ENCODE data around the gene SEBOX.

The SEBOX gene

DNA sequence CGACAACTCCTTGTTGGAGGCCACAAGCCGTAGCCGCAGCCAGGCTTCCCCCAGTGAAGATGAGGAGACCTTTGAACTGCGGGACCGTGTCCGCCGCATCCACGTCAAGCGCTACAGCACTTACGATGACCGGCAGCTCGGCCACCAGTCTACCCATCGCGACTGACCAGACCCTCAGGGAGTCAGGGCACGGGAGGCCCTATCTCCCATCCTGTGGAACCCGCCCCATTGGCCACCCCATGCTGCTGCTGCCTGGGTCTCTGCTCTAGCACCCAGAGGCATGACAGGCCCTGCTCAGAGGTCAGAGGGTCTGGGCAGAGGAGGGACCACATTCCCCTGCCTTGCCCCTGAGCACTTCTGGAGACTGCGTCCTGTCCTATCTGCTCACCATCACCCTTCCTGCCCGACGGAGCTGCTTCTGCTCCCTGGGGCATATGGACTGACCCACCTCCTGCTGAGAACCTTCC, 20.5 kb downstream of the SEBOX start:
- no peak for TF ChIP-seq ZNF555 (tag by site-specific recombination; conservative IDR thresholded peaks at IDR 0.05)
- TF ChIP-seq ZNF510 (tag by site-specific recombination; IDR thresholded peaks at IDR 0.05; ENCODE audit: insufficient replicate concordance), result no peak
- TF ChIP-seq, protein P1, sequence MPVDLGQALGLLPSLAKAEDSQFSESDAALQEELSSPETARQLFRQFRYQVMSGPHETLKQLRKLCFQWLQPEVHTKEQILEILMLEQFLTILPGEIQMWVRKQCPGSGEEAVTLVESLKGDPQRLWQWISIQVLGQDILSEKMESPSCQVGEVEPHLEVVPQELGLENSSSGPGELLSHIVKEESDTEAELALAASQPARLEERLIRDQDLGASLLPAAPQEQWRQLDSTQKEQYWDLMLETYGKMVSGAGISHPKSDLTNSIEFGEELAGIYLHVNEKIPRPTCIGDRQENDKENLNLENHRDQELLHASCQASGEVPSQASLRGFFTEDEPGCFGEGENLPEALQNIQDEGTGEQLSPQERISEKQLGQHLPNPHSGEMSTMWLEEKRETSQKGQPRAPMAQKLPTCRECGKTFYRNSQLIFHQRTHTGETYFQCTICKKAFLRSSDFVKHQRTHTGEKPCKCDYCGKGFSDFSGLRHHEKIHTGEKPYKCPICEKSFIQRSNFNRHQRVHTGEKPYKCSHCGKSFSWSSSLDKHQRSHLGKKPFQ (tag by site-specific recombination; IDR thresholded peaks at IDR 0.05), result no peak
- TF ChIP-seq GFI1B (tag by site-specific recombination; IDR thresholded peaks at IDR 0.05), result no peak
- TF ChIP-seq ZNF350 (tag by site-specific recombination; IDR thresholded peaks at IDR 0.05), result no peak
- no peak for TF ChIP-seq ZNF292 (tag by site-specific recombination; IDR thresholded peaks at IDR 0.05; ENCODE audit: borderline replicate concordance, low read depth)
- TF ChIP-seq ZNF792 (tag by site-specific recombination; IDR thresholded peaks at IDR 0.05), result no peak
- TF ChIP-seq, protein P2, sequence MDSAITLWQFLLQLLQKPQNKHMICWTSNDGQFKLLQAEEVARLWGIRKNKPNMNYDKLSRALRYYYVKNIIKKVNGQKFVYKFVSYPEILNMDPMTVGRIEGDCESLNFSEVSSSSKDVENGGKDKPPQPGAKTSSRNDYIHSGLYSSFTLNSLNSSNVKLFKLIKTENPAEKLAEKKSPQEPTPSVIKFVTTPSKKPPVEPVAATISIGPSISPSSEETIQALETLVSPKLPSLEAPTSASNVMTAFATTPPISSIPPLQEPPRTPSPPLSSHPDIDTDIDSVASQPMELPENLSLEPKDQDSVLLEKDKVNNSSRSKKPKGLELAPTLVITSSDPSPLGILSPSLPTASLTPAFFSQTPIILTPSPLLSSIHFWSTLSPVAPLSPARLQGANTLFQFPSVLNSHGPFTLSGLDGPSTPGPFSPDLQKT (IDR thresholded peaks at IDR 0.05; ENCODE audit: borderline replicate concordance, low read depth, low read length), result no peak
- TF ChIP-seq ZNF223 (tag by site-specific recombination; IDR thresholded peaks at IDR 0.05), result no peak
- TF ChIP-seq, protein P3, sequence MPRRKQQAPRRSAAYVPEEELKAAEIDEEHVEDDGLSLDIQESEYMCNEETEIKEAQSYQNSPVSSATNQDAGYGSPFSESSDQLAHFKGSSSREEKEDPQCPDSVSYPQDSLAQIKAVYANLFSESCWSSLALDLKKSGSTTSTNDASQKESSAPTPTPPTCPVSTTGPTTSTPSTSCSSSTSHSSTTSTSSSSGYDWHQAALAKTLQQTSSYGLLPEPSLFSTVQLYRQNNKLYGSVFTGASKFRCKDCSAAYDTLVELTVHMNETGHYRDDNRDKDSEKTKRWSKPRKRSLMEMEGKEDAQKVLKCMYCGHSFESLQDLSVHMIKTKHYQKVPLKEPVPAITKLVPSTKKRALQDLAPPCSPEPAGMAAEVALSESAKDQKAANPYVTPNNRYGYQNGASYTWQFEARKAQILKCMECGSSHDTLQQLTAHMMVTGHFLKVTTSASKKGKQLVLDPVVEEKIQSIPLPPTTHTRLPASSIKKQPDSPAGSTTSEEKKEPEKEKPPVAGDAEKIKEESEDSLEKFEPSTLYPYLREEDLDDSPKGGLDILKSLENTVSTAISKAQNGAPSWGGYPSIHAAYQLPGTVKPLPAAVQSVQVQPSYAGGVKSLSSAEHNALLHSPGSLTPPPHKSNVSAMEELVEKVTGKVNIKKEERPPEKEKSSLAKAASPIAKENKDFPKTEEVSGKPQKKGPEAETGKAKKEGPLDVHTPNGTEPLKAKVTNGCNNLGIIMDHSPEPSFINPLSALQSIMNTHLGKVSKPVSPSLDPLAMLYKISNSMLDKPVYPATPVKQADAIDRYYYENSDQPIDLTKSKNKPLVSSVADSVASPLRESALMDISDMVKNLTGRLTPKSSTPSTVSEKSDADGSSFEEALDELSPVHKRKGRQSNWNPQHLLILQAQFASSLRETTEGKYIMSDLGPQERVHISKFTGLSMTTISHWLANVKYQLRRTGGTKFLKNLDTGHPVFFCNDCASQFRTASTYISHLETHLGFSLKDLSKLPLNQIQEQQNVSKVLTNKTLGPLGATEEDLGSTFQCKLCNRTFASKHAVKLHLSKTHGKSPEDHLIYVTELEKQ (tag by site-specific recombination; IDR thresholded peaks at IDR 0.05; ENCODE audit: borderline replicate concordance), result no peak
- TF ChIP-seq ZBTB48 (tag by site-specific recombination; IDR thresholded peaks at IDR 0.05), result no peak
- TF ChIP-seq ZNF24 (tag by site-specific recombination; IDR thresholded peaks at IDR 0.05), result no peak
- TF ChIP-seq ZNF19 (tag by site-specific recombination; IDR thresholded peaks at IDR 0.05; ENCODE audit: low read depth), result no peak
- Histone ChIP-seq H3K9me3 (ENCODE audit: control insufficient read depth, insufficient read depth, low read depth, low read length) (no peaks in the 10 kb centered on the region), H3K4me1 (ENCODE audit: control insufficient read depth, insufficient read depth, low read length) (no peaks in the 10 kb centered on the region), H3K4me3 (ENCODE audit: low read depth, low read length) (no peak overlapping the region), H3K27ac (ENCODE audit: extremely low read depth, low read depth, low read length) (no peak overlapping the region), H3K36me3 (ENCODE audit: control insufficient read depth in 2 of 2, insufficient read depth in 1 of 2, low read length in 2 of 2) (peaks cover 30 to 98% of the 10 kb centered on the region in 2 experiments)
- ChIA-PET CTCF (interaction anchor here (0.5 to 0.6 kb wide), 2 partner anchors 11 to 116 kb away, joined by 3 read pairs; no protein-coding TSS in a partner anchor), POLR2A (interaction anchor here (2.2 to 5.9 kb wide), 2 partner anchors 9 to 13 kb away, joined by 7 to 53 read pairs; partner anchors contain the start of genes IFT20, POLDIP2 and TNFAIP1)

DNA sequence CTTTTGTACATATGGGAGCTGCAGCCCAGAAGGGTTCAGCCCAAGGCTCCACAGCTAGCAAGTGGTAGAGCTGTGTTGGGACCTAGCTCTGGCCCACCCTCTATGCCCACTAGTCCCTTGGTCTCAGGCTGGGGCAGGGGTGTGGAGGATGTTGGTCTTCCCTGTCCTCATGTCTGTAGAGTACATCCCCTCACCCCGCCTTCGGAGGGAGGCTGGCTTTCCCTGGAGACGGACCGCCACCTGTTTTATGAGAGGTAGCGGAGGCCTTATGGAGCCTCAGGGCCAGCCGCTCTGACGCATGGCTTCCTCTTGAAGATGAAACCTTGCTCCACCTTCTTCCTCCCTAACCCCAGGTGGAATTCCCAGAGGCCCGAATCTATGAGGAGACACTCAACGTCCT, 21.0 kb downstream of the SEBOX start:
- no peaks in the 10 kb centered on the region for H3K9me3 ChIP-seq (ENCODE audit: control insufficient read depth, insufficient read depth, low read depth, low read length)
- H3K36me3 ChIP-seq (ENCODE audit: control insufficient read depth in 2 of 2, insufficient read depth in 1 of 2, low read length in 2 of 2), result peaks cover 25 to 97% of the 10 kb centered on the region in 2 experiments
- TF ChIP-seq SP2 (tag by site-specific recombination; IDR thresholded peaks at IDR 0.05), result no peak
- no peak for TF ChIP-seq ZNF670 (tag by site-specific recombination; IDR thresholded peaks at IDR 0.05; ENCODE audit: low read depth)
- TF ChIP-seq ZIC2 (tag by site-specific recombination; IDR thresholded peaks at IDR 0.05), result no peak
- TF ChIP-seq, protein P4, sequence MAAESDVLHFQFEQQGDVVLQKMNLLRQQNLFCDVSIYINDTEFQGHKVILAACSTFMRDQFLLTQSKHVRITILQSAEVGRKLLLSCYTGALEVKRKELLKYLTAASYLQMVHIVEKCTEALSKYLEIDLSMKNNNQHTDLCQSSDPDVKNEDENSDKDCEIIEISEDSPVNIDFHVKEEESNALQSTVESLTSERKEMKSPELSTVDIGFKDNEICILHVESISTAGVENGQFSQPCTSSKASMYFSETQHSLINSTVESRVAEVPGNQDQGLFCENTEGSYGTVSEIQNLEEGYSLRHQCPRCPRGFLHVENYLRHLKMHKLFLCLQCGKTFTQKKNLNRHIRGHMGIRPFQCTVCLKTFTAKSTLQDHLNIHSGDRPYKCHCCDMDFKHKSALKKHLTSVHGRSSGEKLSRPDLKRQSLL (tag by site-specific recombination; IDR thresholded peaks at IDR 0.05), result 0 out of 2 replicates have a peak, but pooled peaks have one; percentile 41
- POLR2A ChIA-PET, result interaction anchor here (2.2 to 5.9 kb wide), 2 partner anchors 8 to 14 kb away, joined by 7 to 53 read pairs; partner anchors contain the start of genes IFT20, POLDIP2 and TNFAIP1
- no peak overlapping the region for H3K4me3 ChIP-seq (ENCODE audit: low read depth, low read length)
- H3K4me1 ChIP-seq (ENCODE audit: control insufficient read depth, insufficient read depth, low read length), result no peaks in the 10 kb centered on the region
- CTCF ChIA-PET, result interaction anchor here (0.6 to 1.0 kb wide), 2 partner anchors 73 to 115 kb away, joined by 3 to 6 read pairs; no protein-coding TSS in a partner anchor
- H3K27ac ChIP-seq (ENCODE audit: extremely low read depth, low read depth, low read length), result no peak overlapping the region

All from HEK293 (cell line).